MG63 (cell line): ENCODE data around the gene YAP1. TPM values are rescaled to one million over a fixed set of nuclear protein-coding genes. Genes with fewer than 3 reads are reported as not detected.
A peak's percentile ranks its signal among the peaks of the same experiment; 100 is the strongest.

Experiments used
- DNase-seq: peaks from one replicate; pipeline ENCODE4 v3.0.0-alpha.2; 2020
- H3K27me3 ChIP-seq: fragments of 250-450 bp; sonication (Bioruptor Pico); 2 replicates; pipeline ENCODE4 v1.5.1; 2020; ENCODE audit warnings: mild to moderate bottlenecking, moderate library complexity
- H3K36me3 ChIP-seq: fragments of 250-450 bp; sonication (Bioruptor Pico); 2 replicates; pipeline ENCODE4 v1.5.1; 2020; ENCODE audit warnings: mild to moderate bottlenecking, moderate library complexity
- H3K4me3 ChIP-seq: fragments of 250-450 bp; sonication (Bioruptor Pico); 2 replicates; pipeline ENCODE4 v1.5.1; 2020; ENCODE audit warnings: mild to moderate bottlenecking, moderate library complexity
- H3K9me3 ChIP-seq: fragments of 250-450 bp; sonication (Bioruptor Pico); 2 replicates; pipeline ENCODE4 v1.5.1; 2020; ENCODE audit warnings: mild to moderate bottlenecking, moderate library complexity
- total RNA-seq: library from RNA; depleted of rRNA; stranded (reverse); fragments of >200 nt; shearing (Covaris generic); gene quantifications from 2 replicates; pipeline ENCODE4 v1.2.3, GENCODE V29; 2014; ENCODE audit warnings: low replicate concordance

YAP1 gene
- total RNA-seq, 1 experiment from 2014 or later, result 28.6 TPM

DNA sequence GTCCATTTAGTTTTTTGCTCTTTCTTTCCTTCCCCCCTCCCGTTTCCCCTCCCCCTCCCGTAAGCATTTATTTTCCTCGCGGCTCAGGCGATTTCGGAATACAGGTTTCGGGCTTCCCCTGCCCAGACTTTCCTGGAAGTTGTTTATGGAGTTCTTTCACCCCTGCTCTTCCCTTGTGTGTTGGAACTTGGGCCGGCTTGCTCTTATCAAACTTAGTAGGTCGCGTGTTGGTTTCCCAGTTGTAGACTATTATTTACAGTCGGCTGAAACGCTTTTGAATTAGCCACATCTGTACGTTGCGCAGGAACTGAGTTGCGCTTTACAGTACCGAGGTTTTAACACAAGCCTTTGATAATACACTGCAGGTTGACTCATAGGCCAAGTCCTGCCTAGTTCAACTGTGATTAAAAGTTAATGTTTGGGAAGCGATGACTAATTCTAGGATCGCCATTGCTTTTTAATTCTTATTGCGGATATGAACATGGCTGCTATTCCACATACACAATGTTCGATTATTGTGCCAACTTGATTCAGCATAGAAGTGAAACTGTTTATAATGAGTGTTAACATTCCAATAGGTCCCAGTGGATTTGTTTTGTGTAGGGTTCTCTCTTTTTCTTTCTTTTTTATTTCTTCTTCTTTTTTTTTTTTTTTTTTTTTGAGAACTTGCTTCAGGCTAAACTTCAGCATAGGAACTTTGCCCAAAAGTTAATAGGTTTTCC is 1.7 kb downstream of the YAP1 start:
- Histone ChIP-seq H3K9me3 (no peaks in the 10 kb centered on the region), H3K27me3 (no peaks in the 10 kb centered on the region), H3K4me3 (peak overlapping the region; percentile 88), H3K36me3 (peaks cover 29% of the 10 kb centered on the region)
- DNase-seq, result peak; percentile 65

DNA sequence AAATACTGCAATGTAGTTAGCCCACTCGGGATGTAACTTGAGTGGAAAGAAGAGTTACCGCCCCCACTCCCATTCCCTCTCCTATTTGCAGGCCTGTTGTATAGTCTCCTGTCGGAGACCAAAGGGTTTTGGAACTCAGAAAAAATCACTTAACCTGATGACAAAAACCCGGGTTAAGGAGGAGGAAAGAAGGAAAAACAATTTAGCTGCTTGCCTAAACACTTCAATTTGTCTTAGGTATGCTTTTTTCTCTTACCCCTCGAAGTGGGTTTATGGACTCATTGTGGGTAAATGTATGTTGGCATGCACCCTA is 2.2 kb downstream of the YAP1 start:
- no peak for DNase-seq
- Histone ChIP-seq H3K4me3 (peak overlapping the region; percentile 88), H3K9me3 (no peaks in the 10 kb centered on the region), H3K27me3 (no peaks in the 10 kb centered on the region), H3K36me3 (peaks cover 34% of the 10 kb centered on the region)

- Histone ChIP-seq H3K4me3 (no peak overlapping the region), H3K9me3 (no peaks in the 10 kb centered on the region), H3K36me3 (peaks cover 34% of the 10 kb centered on the region), H3K27me3 (no peaks in the 10 kb centered on the region)
- no peak for DNase-seq
Measured at GRCh38 chr11:102114032-102114431, 3.8 kb downstream of the YAP1 start.

- H3K36me3 ChIP-seq, result peaks cover 42% of the 10 kb centered on the region
- DNase-seq, result no peak
- no peaks in the 10 kb centered on the region for H3K9me3 ChIP-seq
- no peaks in the 10 kb centered on the region for H3K27me3 ChIP-seq
- no peak overlapping the region for H3K4me3 ChIP-seq
Measured at GRCh38 chr11:102115557-102115956, 5.3 kb downstream of the YAP1 start.

DNA sequence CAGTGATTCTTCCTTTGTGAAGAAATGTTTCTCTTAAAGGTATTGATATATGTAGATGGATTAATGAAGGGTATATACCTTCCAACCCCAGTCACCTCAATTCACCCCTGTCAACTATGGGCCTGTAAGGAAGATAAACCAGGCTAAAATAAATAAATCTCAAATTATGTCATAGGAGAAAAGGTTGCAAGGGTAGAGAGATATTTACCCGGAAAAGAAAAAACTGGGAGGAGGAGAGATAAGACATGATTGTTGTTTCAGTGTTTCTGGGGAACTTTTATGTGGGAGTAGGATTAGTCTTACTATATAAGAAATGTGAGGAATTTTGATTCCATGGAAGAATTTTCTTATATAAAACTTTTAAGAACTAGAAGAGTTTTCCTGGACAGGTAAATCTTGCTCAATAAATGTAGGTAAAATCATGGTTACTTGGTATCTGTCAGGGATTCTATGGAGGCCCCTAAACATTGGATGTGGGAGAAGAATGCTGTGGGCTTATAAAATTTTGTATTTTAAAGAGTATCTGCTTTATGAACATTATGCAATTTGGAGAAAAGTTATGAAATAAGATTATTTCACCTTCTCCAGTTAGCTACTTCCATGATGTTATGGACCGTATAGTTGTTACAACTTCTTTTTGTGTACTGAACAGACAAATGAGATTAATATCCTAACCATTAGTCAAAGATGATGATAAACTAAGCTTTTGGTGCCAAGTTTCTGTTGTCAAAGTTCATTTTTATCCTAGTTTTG is 6.4 kb downstream of the YAP1 start:
- Histone ChIP-seq H3K4me3 (no peak overlapping the region), H3K9me3 (no peaks in the 10 kb centered on the region), H3K36me3 (peaks cover 42% of the 10 kb centered on the region), H3K27me3 (no peaks in the 10 kb centered on the region)
- no peak for DNase-seq

GRCh38 chr11:102117472-102118113 is 7.3 kb downstream of the YAP1 start:
- no peak for DNase-seq
- no peaks in the 10 kb centered on the region for H3K27me3 ChIP-seq
- H3K9me3 ChIP-seq, result no peaks in the 10 kb centered on the region
- peaks cover 42% of the 10 kb centered on the region for H3K36me3 ChIP-seq
- H3K4me3 ChIP-seq, result no peak overlapping the region

DNA sequence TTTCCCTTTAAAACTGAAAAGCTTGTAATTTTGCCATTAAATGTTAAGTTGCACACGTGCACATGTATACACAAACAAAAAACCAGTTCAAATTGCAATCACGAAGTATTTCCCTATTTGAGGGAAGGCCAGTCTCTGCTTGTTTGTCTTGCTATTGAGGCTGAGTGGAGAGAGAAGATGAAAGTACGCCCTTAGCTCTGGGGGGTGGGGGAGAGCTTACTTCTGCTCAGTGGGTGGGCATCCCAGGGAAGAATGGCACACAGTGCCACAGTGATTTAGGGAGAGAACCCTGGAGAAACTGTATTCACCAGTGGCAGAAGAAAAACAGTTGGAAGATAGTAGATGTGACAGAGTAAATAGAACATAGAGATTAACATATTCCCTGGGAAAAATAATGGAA is 8.7 kb downstream of the YAP1 start:
- DNase-seq, result no peak
- no peak overlapping the region for H3K4me3 ChIP-seq
- H3K9me3 ChIP-seq, result no peaks in the 10 kb centered on the region; the same call in 1 of the 2 replicates
- H3K36me3 ChIP-seq, result peaks cover 47% of the 10 kb centered on the region
- no peaks in the 10 kb centered on the region for H3K27me3 ChIP-seq

DNA sequence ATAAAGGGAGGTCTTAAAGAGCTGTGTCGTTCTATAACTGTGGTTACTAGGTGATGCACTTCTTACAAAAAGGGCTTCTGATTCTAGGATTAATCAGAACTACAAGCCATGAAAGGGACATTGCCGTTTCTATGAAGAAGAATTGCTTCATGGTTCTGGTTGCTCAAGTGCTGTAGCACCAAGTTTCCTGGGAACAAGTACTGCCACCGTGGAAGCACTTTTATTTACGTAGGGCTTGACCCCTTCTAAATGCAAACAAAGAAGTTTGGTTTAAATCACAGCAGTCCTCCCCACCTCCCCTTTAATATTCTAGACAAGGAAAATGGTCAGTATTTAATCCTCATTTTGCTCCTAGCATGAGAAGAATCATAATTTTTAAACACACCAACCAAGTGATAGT is 9.8 kb downstream of the YAP1 start:
- no peaks in the 10 kb centered on the region; the same call in 1 of the 2 replicates for H3K9me3 ChIP-seq
- H3K27me3 ChIP-seq, result no peaks in the 10 kb centered on the region
- peaks cover 45% of the 10 kb centered on the region for H3K36me3 ChIP-seq
- no peak overlapping the region for H3K4me3 ChIP-seq
- no peak for DNase-seq

DNA sequence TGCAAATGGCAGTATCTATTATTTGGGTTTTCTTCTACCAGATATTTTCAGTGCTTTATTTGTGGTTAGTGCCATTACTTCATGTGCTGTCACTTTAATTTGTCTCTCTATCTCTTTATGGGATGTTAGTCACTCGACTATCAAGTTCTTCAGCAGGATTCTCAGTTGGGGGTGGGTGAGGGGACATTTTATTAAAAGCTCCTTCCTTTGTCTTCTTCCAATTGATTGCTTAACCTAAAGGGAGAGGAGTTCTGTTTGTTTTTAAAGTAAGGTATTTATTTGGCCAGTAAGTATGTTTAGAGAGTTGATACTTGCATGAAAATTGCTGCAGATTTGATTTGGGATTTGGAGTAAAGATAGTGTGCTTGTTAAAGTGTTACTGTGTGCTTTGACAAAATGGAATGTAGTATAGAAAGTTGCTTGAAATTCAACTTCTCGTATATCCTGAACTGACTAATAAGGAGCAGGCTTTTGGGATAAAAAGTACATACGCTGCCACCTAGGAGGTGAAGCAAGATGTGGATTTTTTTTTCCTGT is 10.3 kb downstream of the YAP1 start:
- no peak for DNase-seq
- Histone ChIP-seq H3K36me3 (peaks cover 42% of the 10 kb centered on the region), H3K9me3 (no peaks in the 10 kb centered on the region; the same call in 1 of the 2 replicates), H3K4me3 (no peak overlapping the region), H3K27me3 (no peaks in the 10 kb centered on the region)

GRCh38 chr11:102121329-102121728 is 11.1 kb downstream of the YAP1 start:
- H3K36me3 ChIP-seq, result peaks cover 42% of the 10 kb centered on the region
- no peak for DNase-seq
- H3K4me3 ChIP-seq, result no peak overlapping the region
- H3K27me3 ChIP-seq, result no peaks in the 10 kb centered on the region
- no peaks in the 10 kb centered on the region; the same call in 1 of the 2 replicates for H3K9me3 ChIP-seq

DNA sequence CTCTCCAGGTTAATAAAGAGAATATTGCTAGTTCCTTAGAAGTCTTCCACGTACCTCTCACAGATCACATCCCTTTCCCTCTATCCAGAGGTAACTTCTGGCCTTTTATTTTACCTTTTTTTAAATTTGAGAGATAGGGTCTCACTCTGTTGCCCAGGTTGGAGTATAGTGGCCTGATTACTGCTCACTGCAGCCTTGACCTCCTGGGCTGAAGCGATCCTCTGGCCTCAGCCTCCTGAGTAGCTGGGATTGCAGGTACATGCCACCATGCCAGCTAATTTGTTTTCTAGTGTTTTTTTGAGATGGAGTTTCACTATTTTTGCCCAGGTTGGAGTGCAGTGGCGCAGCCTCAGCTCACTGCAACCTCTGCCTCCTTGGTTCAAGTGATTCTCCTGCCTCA is 24.4 kb downstream of the YAP1 start:
- H3K27me3 ChIP-seq, result no peaks in the 10 kb centered on the region
- H3K4me3 ChIP-seq, result no peak overlapping the region
- no peak for DNase-seq
- no peaks in the 10 kb centered on the region; the same call in 1 of the 2 replicates for H3K9me3 ChIP-seq
- peaks cover 29% of the 10 kb centered on the region for H3K36me3 ChIP-seq

DNA sequence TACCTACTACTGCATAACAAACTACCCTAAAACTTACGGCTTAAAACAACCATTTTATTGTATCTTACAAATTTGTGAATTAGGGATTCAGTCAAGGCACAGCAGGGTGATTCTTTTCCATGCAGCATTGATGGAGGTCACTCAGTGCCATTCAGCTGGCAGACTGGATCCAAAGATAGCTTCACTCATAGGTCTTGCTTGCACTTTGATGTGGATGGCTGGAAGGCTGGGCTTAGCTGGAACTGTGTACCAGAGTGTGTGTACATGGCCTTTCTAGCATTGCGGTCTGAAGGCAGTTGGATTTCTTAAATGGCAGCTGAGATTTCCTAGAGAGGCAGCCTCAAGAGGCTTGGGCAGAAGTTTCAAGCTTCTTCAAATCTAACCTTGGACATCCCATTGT is 25.0 kb downstream of the YAP1 start:
- no peak for DNase-seq

GRCh38 chr11:102138223-102138622 is 28.0 kb downstream of the YAP1 start:
- no peak for DNase-seq
- Histone ChIP-seq H3K27me3 (no peaks in the 10 kb centered on the region), H3K4me3 (no peak overlapping the region)

More for the DNA sequence above, 25.0 kb downstream of the YAP1 start:
- H3K9me3 ChIP-seq, result no peaks in the 10 kb centered on the region; the same call in 1 of the 2 replicates
- H3K4me3 ChIP-seq, result no peak overlapping the region
- H3K36me3 ChIP-seq, result peaks cover 28% of the 10 kb centered on the region
- no peaks in the 10 kb centered on the region for H3K27me3 ChIP-seq

DNA sequence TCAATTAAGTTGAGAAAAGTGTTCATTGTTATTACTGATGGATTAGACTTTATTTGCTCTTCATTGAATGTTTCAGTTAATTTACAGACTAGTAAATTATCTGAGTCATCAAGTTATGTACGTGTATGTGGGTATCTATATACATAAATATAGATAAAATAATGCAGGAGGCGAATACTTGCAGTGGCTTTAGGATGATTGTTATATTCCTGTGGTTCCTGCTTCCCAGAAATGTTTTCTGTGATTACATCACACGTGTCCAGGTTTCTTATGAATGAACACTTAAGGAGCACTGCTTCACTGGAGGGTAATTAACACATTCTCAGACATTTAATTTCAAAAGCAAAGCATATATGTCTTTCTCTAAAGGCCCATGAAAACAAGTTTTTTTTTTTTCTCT is 28.4 kb downstream of the YAP1 start:
- H3K4me3 ChIP-seq, result no peak overlapping the region
- H3K36me3 ChIP-seq, result peaks cover 11% of the 10 kb centered on the region
- no peaks in the 10 kb centered on the region for H3K27me3 ChIP-seq
- no peak for DNase-seq
- H3K9me3 ChIP-seq, result no peaks in the 10 kb centered on the region; the same call in 1 of the 2 replicates

More at GRCh38 chr11:102138223-102138622, 28.0 kb downstream of the YAP1 start:
- H3K36me3 ChIP-seq, result peaks cover 15% of the 10 kb centered on the region
- H3K9me3 ChIP-seq, result no peaks in the 10 kb centered on the region; the same call in 1 of the 2 replicates

DNA sequence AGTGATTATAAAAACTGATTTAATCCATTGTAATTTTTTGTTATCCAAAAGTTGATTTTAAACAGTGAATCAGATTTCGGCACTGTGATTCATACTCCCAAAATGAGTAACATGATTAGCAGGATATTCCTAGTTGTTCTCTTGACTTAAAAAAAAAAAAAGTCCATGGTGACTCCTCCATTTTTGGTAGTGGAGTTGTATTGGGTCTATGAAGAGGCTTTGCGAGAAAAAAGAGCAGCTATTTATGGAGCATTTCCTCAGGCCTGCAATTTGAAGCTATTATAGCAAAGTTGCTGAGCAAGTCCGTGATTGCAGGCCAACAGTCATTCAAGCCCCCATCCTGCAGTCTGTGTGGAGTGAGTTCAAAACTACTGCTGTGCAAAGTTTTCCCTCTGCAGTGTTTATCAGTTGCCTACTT is 28.8 kb downstream of the YAP1 start:
- peaks cover 8% of the 10 kb centered on the region for H3K36me3 ChIP-seq
- no peak overlapping the region for H3K4me3 ChIP-seq
- no peaks in the 10 kb centered on the region; the same call in 1 of the 2 replicates for H3K9me3 ChIP-seq
- DNase-seq, result peak; percentile 42
- no peaks in the 10 kb centered on the region for H3K27me3 ChIP-seq

GRCh38 chr11:102142333-102142732 is 32.1 kb downstream of the YAP1 start:
- Histone ChIP-seq H3K4me3 (no peak overlapping the region), H3K27me3 (no peaks in the 10 kb centered on the region), H3K36me3 (peaks cover 3% of the 10 kb centered on the region; the same call in 1 of the 2 replicates), H3K9me3 (no peaks in the 10 kb centered on the region)
- no peak for DNase-seq

DNA sequence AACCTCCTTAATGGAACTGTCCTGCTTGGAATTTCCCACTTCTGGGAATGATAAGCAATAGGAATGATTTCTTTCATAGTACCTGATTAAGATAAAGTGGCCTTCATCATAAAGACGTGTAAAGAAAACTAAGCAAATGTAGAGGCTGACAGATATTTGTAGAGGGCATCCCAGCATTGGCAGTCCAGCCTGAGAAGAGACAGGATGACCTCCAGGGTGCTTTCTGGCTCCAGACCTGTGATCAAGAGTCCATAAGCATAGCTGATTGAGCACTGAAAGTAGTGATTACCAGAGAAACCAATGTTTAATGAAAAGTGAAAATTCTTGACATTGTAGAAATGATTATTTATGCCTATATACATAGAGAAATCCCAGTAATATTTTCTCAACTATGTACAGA is 33.6 kb downstream of the YAP1 start:
- Histone ChIP-seq H3K4me3 (no peak overlapping the region), H3K9me3 (no peaks in the 10 kb centered on the region), H3K36me3 (peaks cover 2% of the 10 kb centered on the region; the same call in 1 of the 2 replicates), H3K27me3 (no peaks in the 10 kb centered on the region)
- no peak for DNase-seq
